Measurements from ENCODE around the gene PTPRK. TPM values are rescaled to one million over a fixed set of nuclear protein-coding genes. Genes with fewer than 3 reads are reported as not detected.

Gene PTPRK
- total RNA-seq, 1 donor from 2014 or later: 18.4 TPM

DNA sequence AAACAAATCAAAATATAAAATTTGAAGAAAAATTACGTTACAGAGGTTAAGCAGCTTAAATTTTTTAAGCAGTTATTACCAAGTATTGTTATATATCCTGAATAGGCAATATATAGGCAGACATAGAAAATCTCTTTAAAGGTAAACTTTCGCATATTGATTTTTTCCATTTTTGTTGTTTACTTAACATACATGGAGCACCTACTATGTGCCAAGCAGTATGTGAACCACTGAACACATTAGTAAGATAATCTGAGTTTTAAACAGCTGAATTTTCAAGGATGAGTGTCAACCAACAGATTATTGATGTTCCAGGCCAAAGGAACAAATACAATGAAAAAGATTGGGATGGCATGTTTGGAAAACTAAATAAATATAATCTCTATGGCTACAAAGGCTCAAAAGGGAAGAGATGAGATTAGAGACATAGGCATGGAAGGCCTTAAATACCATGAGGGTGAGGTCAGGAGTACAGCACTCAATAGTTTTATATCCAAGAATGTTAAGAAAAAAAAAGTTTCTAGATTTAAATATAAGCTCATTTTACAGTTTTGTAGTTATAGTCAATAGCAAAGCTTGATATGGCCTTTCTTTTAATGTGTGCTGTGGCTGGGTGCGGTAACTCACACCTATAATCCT is 277.5 kb downstream of the PTPRK start:
- intact Hi-C loops (cut with micrococcal nuclease): no loop called here

DNA sequence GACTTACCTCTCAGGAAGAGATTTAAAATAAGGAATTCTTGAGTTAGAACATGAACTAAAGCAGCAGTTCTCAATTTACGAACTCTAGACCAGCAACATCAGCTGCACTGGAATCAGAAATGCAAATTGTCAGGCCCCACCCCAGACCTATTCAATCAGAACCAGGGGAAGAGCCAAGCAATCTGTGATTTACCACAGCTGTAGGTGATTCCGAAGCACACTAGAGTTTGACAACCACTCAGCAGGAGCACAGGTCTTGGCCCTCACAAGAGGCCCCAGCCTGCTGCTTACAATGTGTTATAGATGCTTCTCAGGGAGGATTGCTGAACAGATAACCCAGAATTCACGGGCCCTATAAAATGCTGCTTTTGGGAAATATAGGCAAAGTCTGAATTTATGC is 279.2 kb downstream of the PTPRK start:
- H3K27me3 ChIP-seq (ENCODE audit: low read depth): no peaks in the 10 kb centered on the region
- no peaks in the 10 kb centered on the region for H3K9me3 ChIP-seq (replicated peaks)
- no peak for DNase-seq
- peak overlapping the region; percentile 22 for H3K27ac ChIP-seq (replicated peaks)
- H3K36me3 ChIP-seq: no peaks in the 10 kb centered on the region
- TF ChIP-seq, protein P1, sequence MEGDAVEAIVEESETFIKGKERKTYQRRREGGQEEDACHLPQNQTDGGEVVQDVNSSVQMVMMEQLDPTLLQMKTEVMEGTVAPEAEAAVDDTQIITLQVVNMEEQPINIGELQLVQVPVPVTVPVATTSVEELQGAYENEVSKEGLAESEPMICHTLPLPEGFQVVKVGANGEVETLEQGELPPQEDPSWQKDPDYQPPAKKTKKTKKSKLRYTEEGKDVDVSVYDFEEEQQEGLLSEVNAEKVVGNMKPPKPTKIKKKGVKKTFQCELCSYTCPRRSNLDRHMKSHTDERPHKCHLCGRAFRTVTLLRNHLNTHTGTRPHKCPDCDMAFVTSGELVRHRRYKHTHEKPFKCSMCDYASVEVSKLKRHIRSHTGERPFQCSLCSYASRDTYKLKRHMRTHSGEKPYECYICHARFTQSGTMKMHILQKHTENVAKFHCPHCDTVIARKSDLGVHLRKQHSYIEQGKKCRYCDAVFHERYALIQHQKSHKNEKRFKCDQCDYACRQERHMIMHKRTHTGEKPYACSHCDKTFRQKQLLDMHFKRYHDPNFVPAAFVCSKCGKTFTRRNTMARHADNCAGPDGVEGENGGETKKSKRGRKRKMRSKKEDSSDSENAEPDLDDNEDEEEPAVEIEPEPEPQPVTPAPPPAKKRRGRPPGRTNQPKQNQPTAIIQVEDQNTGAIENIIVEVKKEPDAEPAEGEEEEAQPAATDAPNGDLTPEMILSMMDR (IDR thresholded peaks at IDR 0.05; ENCODE audit: borderline replicate concordance): no peak
- intact Hi-C loops (cut with micrococcal nuclease): no loop called here
- H3K4me3 ChIP-seq: no peak overlapping the region
- peaks cover 76% of the 10 kb centered on the region for H3K4me1 ChIP-seq

More for the DNA sequence above, 277.5 kb downstream of the PTPRK start:
- TF ChIP-seq, protein P1 (IDR thresholded peaks at IDR 0.05; ENCODE audit: borderline replicate concordance): no peak
- DNase-seq: no peak
- H3K4me1 ChIP-seq: peaks cover 73% of the 10 kb centered on the region
- H3K27me3 ChIP-seq (ENCODE audit: low read depth): no peaks in the 10 kb centered on the region
- no peak overlapping the region for H3K4me3 ChIP-seq
- H3K36me3 ChIP-seq: no peaks in the 10 kb centered on the region
- no peaks in the 10 kb centered on the region for H3K9me3 ChIP-seq (replicated peaks)
- no peak overlapping the region for H3K27ac ChIP-seq (replicated peaks)

DNA sequence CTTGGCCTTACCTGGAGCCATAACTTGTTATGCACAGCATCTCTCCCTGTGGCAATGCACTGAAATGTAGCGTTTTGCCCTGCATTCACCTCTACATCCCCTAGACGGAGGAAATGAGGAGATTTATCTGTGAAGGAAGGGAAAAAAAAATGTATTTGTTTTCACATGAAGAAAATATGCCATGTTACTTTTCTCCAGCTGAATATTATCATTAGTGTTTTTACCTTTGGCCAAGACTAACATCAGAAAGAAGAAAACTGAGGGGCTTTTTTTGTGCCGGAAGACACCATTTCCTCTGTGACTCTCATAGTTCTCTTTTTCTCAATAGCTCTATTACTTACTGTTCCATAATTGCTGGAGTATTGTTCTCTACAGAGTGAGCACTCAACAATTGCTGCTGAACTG is 280.4 kb downstream of the PTPRK start:
- Histone ChIP-seq H3K36me3 (no peaks in the 10 kb centered on the region), H3K4me1 (peaks cover 72% of the 10 kb centered on the region)
- no peak for DNase-seq

DNA sequence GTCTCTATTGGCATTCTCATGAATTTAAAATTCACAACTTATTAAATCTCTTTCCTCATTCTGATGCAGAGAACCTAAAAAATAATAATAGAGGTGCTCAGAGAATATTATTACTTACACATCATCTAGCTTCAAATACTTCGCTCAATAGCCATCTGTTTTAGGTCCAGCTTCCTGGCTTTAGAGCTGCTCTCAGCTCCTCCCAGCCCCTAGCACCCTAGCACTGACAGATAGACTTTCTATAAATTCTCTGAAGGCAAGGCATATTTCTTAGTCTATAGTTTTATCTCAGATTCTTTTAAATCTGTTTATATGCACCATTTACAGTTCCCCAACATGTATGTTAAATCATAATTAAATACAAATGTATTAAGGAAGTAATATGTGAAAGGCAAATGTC is 281.3 kb downstream of the PTPRK start:
- H3K4me3 ChIP-seq: no peak overlapping the region
- H3K27ac ChIP-seq (replicated peaks): peak overlapping the region; percentile 22
- no peaks in the 10 kb centered on the region for H3K27me3 ChIP-seq (ENCODE audit: low read depth)
- H3K9me3 ChIP-seq (replicated peaks): no peaks in the 10 kb centered on the region
- no peak for DNase-seq
- H3K4me1 ChIP-seq: peaks cover 63% of the 10 kb centered on the region
- H3K36me3 ChIP-seq: no peaks in the 10 kb centered on the region
- intact Hi-C loops (cut with micrococcal nuclease): no loop called here
- TF ChIP-seq, protein P1 (IDR thresholded peaks at IDR 0.05; ENCODE audit: borderline replicate concordance): no peak

More for the DNA sequence above, 280.4 kb downstream of the PTPRK start:
- no peaks in the 10 kb centered on the region for H3K9me3 ChIP-seq (replicated peaks)
- intact Hi-C loops (cut with micrococcal nuclease): no loop called here
- TF ChIP-seq, protein P1 (IDR thresholded peaks at IDR 0.05; ENCODE audit: borderline replicate concordance): no peak
- H3K27me3 ChIP-seq (ENCODE audit: low read depth): no peaks in the 10 kb centered on the region
- H3K27ac ChIP-seq (replicated peaks): peak overlapping the region; percentile 22
- no peak overlapping the region for H3K4me3 ChIP-seq

DNA sequence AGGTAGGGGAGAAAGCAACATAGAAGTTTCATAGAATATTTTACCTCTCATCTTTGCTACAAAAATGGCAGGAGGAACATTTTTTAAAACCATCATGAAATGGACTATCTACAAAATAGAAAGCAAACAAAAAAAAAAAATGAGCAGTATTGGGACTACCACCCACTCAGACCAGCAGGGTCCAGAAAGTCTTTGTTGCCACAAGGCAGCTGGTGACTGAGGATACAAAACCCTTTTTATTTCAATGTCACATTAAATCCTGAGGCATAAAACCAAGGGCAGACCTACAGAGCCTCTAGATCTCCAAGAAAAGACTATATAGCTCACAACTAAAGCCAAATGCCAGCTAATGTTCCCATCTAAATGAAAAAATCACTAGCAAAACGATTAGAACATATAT is 282.2 kb downstream of the PTPRK start:
- DNase-seq: no peak
- intact Hi-C loops (cut with micrococcal nuclease): no loop called here
- Histone ChIP-seq H3K9me3 (replicated peaks) (no peaks in the 10 kb centered on the region), H3K36me3 (no peaks in the 10 kb centered on the region), H3K4me3 (no peak overlapping the region), H3K27me3 (ENCODE audit: low read depth) (no peaks in the 10 kb centered on the region), H3K4me1 (peaks cover 56% of the 10 kb centered on the region), H3K27ac (replicated peaks) (no peak overlapping the region)
- TF ChIP-seq, protein P1 (IDR thresholded peaks at IDR 0.05; ENCODE audit: borderline replicate concordance): no peak

Measured in left ventricle myocardium inferior (tissue), 1 donor.